Measurements from ENCODE around the gene TNS1. TPM values are rescaled to one million over a fixed set of nuclear protein-coding genes. Genes with fewer than 3 reads are reported as not detected.
A peak's percentile ranks its signal among the peaks of the same experiment; 100 is the strongest.

The TNS1 gene
- total RNA-seq, 2 donors from 2014 or later = 20.6 to 164 TPM

DNA sequence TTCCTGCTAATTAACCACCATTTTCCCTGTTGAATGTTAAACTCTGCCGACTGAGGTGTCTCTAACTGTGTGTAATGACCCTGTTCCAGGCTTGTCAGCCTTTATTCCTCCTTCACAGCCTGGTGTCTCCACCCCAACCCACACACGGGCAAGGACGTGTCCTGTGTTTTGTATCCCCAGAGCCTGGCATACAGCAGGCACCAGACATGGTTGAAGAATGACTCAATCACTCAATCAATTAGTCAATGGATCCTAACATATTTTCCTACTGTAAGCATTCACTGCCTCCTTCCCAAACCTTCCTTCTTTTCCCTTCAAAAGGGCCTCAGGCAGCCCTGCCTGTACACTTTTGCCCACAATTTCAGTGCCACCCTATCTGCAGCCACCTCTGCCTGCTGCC lies 2.7 kb upstream of the TNS1 start:
- no peak overlapping the region for H3K9ac ChIP-seq (ENCODE audit: low read depth in 2 of 2, low read length in 2 of 2)
- DNase-seq = no peak
- intact Hi-C loops (cut with DNase I) = no loop called here
- no peaks in the 10 kb centered on the region for H3K36me3 ChIP-seq
- H3K27ac ChIP-seq = no peak overlapping the region
- H3K9me3 ChIP-seq = no peaks in the 10 kb centered on the region
- no peak overlapping the region for H3K4me3 ChIP-seq
- peaks cover 15% of the 10 kb centered on the region for H3K27me3 ChIP-seq
- TF ChIP-seq, protein P1, sequence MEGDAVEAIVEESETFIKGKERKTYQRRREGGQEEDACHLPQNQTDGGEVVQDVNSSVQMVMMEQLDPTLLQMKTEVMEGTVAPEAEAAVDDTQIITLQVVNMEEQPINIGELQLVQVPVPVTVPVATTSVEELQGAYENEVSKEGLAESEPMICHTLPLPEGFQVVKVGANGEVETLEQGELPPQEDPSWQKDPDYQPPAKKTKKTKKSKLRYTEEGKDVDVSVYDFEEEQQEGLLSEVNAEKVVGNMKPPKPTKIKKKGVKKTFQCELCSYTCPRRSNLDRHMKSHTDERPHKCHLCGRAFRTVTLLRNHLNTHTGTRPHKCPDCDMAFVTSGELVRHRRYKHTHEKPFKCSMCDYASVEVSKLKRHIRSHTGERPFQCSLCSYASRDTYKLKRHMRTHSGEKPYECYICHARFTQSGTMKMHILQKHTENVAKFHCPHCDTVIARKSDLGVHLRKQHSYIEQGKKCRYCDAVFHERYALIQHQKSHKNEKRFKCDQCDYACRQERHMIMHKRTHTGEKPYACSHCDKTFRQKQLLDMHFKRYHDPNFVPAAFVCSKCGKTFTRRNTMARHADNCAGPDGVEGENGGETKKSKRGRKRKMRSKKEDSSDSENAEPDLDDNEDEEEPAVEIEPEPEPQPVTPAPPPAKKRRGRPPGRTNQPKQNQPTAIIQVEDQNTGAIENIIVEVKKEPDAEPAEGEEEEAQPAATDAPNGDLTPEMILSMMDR (IDR thresholded peaks at IDR 0.05) = no peak
- H3K4me1 ChIP-seq = no peaks in the 10 kb centered on the region

DNA sequence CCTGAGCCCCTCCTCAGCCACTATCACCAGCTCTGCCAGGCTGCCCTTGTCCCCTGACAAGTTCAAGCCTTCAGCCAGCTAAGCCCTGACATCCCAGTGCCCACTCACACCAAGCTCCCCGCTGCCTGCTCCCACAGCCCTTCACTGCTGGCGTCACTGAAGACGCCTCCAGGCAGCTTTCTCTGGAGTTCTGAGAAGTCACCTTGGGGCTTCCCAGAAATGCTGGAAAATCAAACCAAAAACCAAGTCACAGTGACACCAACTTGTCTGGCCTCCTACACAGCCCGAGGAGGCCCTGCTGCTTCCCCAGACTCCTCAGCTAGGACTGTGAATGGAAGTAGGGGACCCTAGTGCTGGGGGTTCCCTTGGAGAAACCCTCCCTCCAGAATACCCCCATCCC lies 2.2 kb upstream of the TNS1 start:
- TF ChIP-seq, protein P1 (IDR thresholded peaks at IDR 0.05) = no peak
- Histone ChIP-seq H3K27ac (no peak overlapping the region), H3K4me1 (no peaks in the 10 kb centered on the region), H3K9ac (ENCODE audit: low read depth in 2 of 2, low read length in 2 of 2) (no peak overlapping the region), H3K36me3 (no peaks in the 10 kb centered on the region), H3K9me3 (no peaks in the 10 kb centered on the region), H3K27me3 (peaks cover 10% of the 10 kb centered on the region), H3K4me3 (no peak overlapping the region)
- DNase-seq = no peak
- intact Hi-C loops (cut with DNase I) = no loop called here

DNA sequence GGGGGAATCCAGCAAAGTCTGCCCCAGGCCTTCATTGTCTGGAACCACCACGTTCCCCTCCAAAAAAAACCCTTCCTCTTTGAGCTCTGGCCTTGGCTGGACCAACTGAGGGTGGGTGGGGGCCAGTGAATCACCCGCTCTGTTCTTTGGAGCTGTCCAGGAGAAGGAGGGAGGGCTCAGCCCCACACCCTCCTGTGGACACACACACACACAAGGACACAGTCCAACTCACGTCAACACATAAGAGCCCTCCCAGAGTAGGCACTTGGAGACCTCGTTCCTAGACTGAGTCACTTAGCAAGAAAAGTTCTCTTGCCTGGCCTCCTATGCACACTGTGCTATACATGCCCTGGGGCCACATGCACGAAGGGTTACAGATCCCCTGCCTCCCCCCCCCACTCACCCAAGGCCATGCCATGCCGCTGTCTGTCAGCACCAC lies 1.2 kb upstream of the TNS1 start:
- peaks cover 2% of the 10 kb centered on the region for H3K27me3 ChIP-seq
- H3K4me1 ChIP-seq = no peaks in the 10 kb centered on the region
- H3K9ac ChIP-seq (ENCODE audit: low read depth in 2 of 2, low read length in 2 of 2) = no peak overlapping the region
- TF ChIP-seq, protein P1 (IDR thresholded peaks at IDR 0.05) = no peak
- peak; percentile 57 for DNase-seq
- H3K9me3 ChIP-seq = no peaks in the 10 kb centered on the region
- no peak overlapping the region for H3K27ac ChIP-seq
- H3K36me3 ChIP-seq = no peaks in the 10 kb centered on the region
- intact Hi-C loops (cut with DNase I) = no loop called here
- no peak overlapping the region for H3K4me3 ChIP-seq

DNA sequence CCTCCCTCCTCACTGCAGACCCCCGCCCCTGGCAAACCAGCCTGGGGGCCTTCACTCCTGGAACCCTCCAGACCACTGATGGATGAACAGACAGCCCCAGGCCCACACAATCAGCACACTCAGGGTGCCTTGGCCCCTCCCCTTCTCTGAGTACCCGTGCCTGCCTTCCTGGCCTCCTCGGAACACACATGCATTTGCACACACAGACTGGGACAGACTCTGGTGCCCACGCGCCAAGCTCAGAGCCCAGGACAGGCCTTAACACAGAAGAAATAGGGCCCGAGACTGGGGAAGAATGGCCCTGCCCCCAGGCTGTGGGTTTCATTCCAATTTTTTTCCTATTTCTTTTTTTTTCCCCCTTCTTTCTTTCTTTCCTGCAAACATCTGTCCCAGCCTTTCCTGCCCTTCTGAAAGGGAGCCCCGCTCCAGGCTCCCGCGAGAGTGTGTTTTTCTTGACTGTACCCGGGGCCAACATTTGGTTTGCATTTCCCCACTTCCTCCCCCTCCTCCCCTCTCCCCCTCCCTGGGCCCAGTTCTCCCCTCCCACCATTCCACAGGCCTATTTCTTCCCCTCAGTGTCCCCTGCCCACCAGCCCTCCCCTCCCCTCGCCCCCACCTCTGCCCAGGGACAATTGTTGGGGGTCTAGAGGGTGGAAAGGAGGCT lies 618 bp upstream of the TNS1 start:
- peak; percentile 33 for DNase-seq
- Histone ChIP-seq H3K36me3 (no peaks in the 10 kb centered on the region), H3K9me3 (no peaks in the 10 kb centered on the region), H3K4me1 (no peaks in the 10 kb centered on the region), H3K9ac (ENCODE audit: low read depth in 2 of 2, low read length in 2 of 2) (peak overlapping the region in 1 of 2 donors; percentile 8), H3K27me3 (no peaks in the 10 kb centered on the region), H3K4me3 (no peak overlapping the region), H3K27ac (peak overlapping the region; percentile 42)
- TF ChIP-seq, protein P1 (IDR thresholded peaks at IDR 0.05) = no peak
- intact Hi-C loops (cut with DNase I) = no loop called here

GRCh38 chr2:218002143-218002844 lies 501 bp downstream of the TNS1 start:
- TF ChIP-seq, protein P1 (IDR thresholded peaks at IDR 0.05) = no peak
- Histone ChIP-seq H3K36me3 (no peaks in the 10 kb centered on the region), H3K4me3 (peak overlapping the region; percentile 20), H3K27ac (peak overlapping the region; percentile 42), H3K9ac (ENCODE audit: low read depth in 2 of 2, low read length in 2 of 2) (peak overlapping the region in 1 of 2 donors; percentile 24), H3K27me3 (no peaks in the 10 kb centered on the region), H3K4me1 (no peaks in the 10 kb centered on the region), H3K9me3 (no peaks in the 10 kb centered on the region)
- intact Hi-C loops (cut with DNase I) = no loop called here
- DNase-seq = no peak

Measured in colonic mucosa (tissue), 4 donors.